ENCODE results near the gene RTP5. TPM values are rescaled to one million over a fixed set of nuclear protein-coding genes. Genes with fewer than 3 reads are reported as not detected.

Gene RTP5
- total RNA-seq, 2 donors from 2014 or later: not detected

DNA sequence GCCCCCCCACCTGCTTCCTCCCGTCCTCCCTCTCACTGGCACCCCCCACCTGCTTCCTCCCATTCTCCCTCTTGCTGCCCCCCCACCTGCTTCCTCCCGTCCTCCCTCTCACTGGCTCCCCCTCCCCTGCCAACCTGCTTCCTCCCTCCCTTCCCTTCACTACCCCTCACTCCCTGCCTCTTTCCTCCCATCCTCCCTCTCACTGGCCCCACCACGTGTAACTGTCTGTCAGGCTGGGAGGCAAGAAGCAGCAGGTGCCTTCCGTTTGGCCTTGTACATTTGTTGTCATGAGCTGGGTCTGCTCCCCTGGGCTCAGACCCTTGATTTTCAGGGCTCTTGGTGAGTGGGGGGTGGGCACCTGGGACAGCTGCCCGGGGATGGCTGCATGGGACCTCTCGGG is 19.1 kb downstream of the RTP5 start:
- Histone ChIP-seq H3K4me1 (ENCODE audit: control insufficient read depth, insufficient read depth, low read length) (no peaks in the 10 kb centered on the region), H3K4me3 (ENCODE audit: low read length) (no peak overlapping the region), H3K9me3 (ENCODE audit: control insufficient read depth, low read length) (peaks cover 3% of the 10 kb centered on the region), H3K9ac (ENCODE audit: extremely low read depth, low read length, poor library complexity, severe bottlenecking) (no peak overlapping the region), H3K36me3 (ENCODE audit: control insufficient read depth, insufficient read depth, low read length) (no peaks in the 10 kb centered on the region), H3K27me3 (ENCODE audit: control insufficient read depth, insufficient read depth, low read length, poor library complexity, severe bottlenecking) (no peaks in the 10 kb centered on the region), H3K27ac (ENCODE audit: low read depth, low read length) (no peak overlapping the region)
- no peak for DNase-seq
- 50 to 58% methylated on average over 1 to 5 of the region's 6 CpGs for WGBS, 2 experiments (ENCODE audit: insufficient coverage in 1 of 2, insufficient read length in 1 of 2)
- H3K27me3 Mint-ChIP-seq (ENCODE audit: insufficient read depth): no peaks in the 10 kb centered on the region
- H3K36me3 Mint-ChIP-seq (ENCODE audit: low read depth): peaks cover 9% of the 10 kb centered on the region
- H3K4me3 Mint-ChIP-seq: no peak overlapping the region
- H3K9me3 Mint-ChIP-seq: peaks cover 9% of the 10 kb centered on the region
- TF ChIP-seq, protein P1, sequence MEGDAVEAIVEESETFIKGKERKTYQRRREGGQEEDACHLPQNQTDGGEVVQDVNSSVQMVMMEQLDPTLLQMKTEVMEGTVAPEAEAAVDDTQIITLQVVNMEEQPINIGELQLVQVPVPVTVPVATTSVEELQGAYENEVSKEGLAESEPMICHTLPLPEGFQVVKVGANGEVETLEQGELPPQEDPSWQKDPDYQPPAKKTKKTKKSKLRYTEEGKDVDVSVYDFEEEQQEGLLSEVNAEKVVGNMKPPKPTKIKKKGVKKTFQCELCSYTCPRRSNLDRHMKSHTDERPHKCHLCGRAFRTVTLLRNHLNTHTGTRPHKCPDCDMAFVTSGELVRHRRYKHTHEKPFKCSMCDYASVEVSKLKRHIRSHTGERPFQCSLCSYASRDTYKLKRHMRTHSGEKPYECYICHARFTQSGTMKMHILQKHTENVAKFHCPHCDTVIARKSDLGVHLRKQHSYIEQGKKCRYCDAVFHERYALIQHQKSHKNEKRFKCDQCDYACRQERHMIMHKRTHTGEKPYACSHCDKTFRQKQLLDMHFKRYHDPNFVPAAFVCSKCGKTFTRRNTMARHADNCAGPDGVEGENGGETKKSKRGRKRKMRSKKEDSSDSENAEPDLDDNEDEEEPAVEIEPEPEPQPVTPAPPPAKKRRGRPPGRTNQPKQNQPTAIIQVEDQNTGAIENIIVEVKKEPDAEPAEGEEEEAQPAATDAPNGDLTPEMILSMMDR (conservative IDR thresholded peaks at IDR 0.05): no peak
- H3K27ac Mint-ChIP-seq: no peak overlapping the region
- H3K4me1 Mint-ChIP-seq: peaks cover 6% of the 10 kb centered on the region

DNA sequence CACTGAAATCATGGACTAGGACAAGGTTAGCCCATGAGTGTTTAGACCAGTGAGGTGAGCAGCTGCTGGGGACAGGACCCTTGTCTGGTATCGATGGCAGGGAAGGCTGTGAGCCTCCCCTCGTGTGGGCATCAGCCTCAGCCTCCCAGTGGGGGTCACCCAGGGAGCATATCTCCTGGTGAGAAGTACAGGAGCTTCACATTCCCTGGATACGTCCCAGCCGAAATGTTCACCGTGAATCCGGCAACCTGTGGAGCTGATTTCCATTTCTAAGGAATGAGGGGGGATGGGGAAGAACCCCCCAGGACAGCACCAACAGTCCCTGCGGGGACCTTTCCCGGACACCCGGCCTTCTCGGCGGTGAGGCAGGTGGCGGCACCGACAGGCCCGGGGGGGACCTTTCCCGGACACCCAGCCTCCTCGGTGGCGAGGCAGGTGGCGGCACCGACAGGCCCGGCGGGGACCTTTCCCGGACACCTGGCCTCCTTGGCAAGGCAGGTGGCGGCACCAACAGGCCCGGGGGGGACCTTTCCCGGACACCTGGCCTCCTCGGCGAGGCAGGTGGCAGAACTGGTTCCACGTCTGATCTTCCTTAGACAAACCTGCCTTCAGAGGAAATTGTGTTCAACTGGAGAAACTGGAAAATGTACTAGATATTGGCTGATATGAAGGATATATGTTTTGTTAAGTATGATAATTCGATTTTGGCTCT is 21.2 kb downstream of the RTP5 start:
- Mint-ChIP-seq H3K27ac (no peak overlapping the region), H3K4me1 (peaks cover 6% of the 10 kb centered on the region), H3K9me3 (peaks cover 9% of the 10 kb centered on the region), H3K27me3 (ENCODE audit: insufficient read depth) (no peaks in the 10 kb centered on the region), H3K36me3 (ENCODE audit: low read depth) (peaks cover 4% of the 10 kb centered on the region), H3K4me3 (no peak overlapping the region)
- Histone ChIP-seq H3K4me3 (ENCODE audit: low read length) (no peak overlapping the region), H3K27ac (ENCODE audit: low read depth, low read length) (no peak overlapping the region), H3K27me3 (ENCODE audit: control insufficient read depth, insufficient read depth, low read length, poor library complexity, severe bottlenecking) (no peaks in the 10 kb centered on the region), H3K9me3 (ENCODE audit: control insufficient read depth, low read length) (peaks cover 3% of the 10 kb centered on the region), H3K9ac (ENCODE audit: extremely low read depth, low read length, poor library complexity, severe bottlenecking) (no peak overlapping the region), H3K36me3 (ENCODE audit: control insufficient read depth, insufficient read depth, low read length) (no peaks in the 10 kb centered on the region), H3K4me1 (ENCODE audit: control insufficient read depth, insufficient read depth, low read length) (no peaks in the 10 kb centered on the region)
- no peak for DNase-seq
- TF ChIP-seq, protein P1 (conservative IDR thresholded peaks at IDR 0.05): no peak
- WGBS, 2 experiments (ENCODE audit: insufficient coverage in 1 of 2, insufficient read length in 1 of 2): 78 to 89% methylated on average over 20 to 29 of the region's 29 CpGs

DNA sequence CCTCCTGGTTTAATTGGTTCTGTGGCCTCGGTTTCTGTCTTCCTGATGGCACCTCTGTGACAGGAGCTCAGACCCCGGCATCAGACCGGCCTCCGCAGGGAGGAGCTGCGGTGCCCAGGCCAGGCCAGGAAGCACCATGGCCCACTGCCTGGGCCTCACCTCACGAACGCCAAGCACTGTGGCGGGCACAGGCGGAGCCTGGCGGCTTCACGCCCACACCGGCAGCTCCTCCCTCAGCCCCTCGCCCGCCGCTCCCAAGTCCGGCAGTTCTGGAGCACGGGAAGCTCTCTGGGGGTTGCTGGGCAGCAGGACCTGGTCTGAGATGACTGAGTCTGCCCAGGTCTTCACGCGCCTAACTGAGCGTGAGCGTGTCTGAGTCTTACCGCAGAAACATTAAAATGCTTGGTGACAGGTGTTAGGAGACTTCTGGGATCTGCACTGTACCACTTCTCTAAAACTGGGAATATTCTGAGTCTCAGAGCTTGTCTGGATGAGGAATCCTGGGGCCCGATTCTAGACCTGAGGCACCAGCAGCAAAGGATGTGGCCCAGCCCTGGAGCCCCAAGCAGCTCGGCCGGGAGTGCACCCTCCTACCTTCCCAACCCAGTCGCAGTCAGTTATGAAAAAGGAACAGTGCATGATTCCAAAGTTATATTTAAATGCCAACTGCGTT is 21.9 kb downstream of the RTP5 start:
- H3K4me3 ChIP-seq (ENCODE audit: low read length): no peak overlapping the region
- H3K36me3 ChIP-seq (ENCODE audit: control insufficient read depth, insufficient read depth, low read length): no peaks in the 10 kb centered on the region
- Mint-ChIP-seq H3K27me3 (ENCODE audit: insufficient read depth) (no peaks in the 10 kb centered on the region), H3K4me1 (peaks cover 8% of the 10 kb centered on the region), H3K36me3 (ENCODE audit: low read depth) (peaks cover 2% of the 10 kb centered on the region), H3K4me3 (no peak overlapping the region), H3K9me3 (peaks cover 11% of the 10 kb centered on the region), H3K27ac (no peak overlapping the region)
- DNase-seq: no peak
- peaks cover 3% of the 10 kb centered on the region for H3K9me3 ChIP-seq (ENCODE audit: control insufficient read depth, low read length)
- 92 to 93% methylated on average over 21 to 27 of the region's 27 CpGs for WGBS, 2 experiments (ENCODE audit: insufficient coverage in 1 of 2, insufficient read length in 1 of 2)
- no peak overlapping the region for H3K27ac ChIP-seq (ENCODE audit: low read depth, low read length)
- TF ChIP-seq, protein P1 (conservative IDR thresholded peaks at IDR 0.05): no peak
- H3K9ac ChIP-seq (ENCODE audit: extremely low read depth, low read length, poor library complexity, severe bottlenecking): no peak overlapping the region
- H3K27me3 ChIP-seq (ENCODE audit: control insufficient read depth, insufficient read depth, low read length, poor library complexity, severe bottlenecking): no peaks in the 10 kb centered on the region
- no peaks in the 10 kb centered on the region for H3K4me1 ChIP-seq (ENCODE audit: control insufficient read depth, insufficient read depth, low read length)

All from endodermal cell (in vitro differentiated cells).